Measurements from ENCODE around the gene HECTD1. TPM values are rescaled to one million over a fixed set of nuclear protein-coding genes. Genes with fewer than 3 reads are reported as not detected.

The HECTD1 gene
- total and polyA plus RNA-seq, 9 of the 15 experiments (the other 6 are each of a cell fraction or from before 2014, with no cell fraction given) = 27.9 to 111 (median 78.1) TPM

- TF ChIP-seq RFX7 (CRISPR knock-in tag; IDR thresholded peaks at IDR 0.05) (no peak), MED1 (CRISPR knock-in tag; IDR thresholded peaks at IDR 0.05; ENCODE audit: borderline replicate concordance) (no peak), ZBTB1 (CRISPR knock-in tag; IDR thresholded peaks at IDR 0.05; ENCODE audit: borderline replicate concordance, low read depth) (no peak), NEUROD1 (IDR thresholded peaks at IDR 0.05; ENCODE audit: borderline replicate concordance, low read depth, low read length, partially characterized antibody) (no peak), ZBTB26 (CRISPR knock-in tag; IDR thresholded peaks at IDR 0.05) (no peak), RAD21 (CRISPR knock-in tag; conservative IDR thresholded peaks at IDR 0.05 in 1 of 2, IDR thresholded peaks at IDR 0.05 in 1 of 2) (no peak), ATF7 (IDR thresholded peaks at IDR 0.05) (no peak), IRF9 (tag; IDR thresholded peaks at IDR 0.05) (no peak), POLR2AphosphoS2 (IDR thresholded peaks at IDR 0.05; ENCODE audit: low read length) (no peak), DACH1 (IDR thresholded peaks at IDR 0.05; ENCODE audit: partially characterized antibody) (no peak), CXXC5 (CRISPR knock-in tag; IDR thresholded peaks at IDR 0.05) (no peak)
Observed at GRCh38 chr14:31122921-31123320, 84.7 kb downstream of the HECTD1 start (continued).

All from K562 (cell line).